NCI-H1417 (cell line): ENCODE data around the gene CLDN9.
"Not testable (repeated sequence)": the region's sequence is repeated elsewhere in the genome, so short reads cannot be mapped to it uniquely, and the experiment has no call there.

ENCODE experiments used
- DNase-seq, 3 experiments: peaks; one replicate each; lab custom pipeline; 2025; lab: John Stamatoyannopoulos, UW

The CLDN9 gene

GRCh38 chr16:3030222-3031212 is 17.8 kb downstream of the CLDN9 start:
- no peak for DNase-seq

- no peak for DNase-seq
Observed at GRCh38 chr16:3032624-3033023, 19.9 kb downstream of the CLDN9 start.

- no peak for DNase-seq
Observed at GRCh38 chr16:3035289-3035971, 22.7 kb downstream of the CLDN9 start.

- peak in 2 of 3 experiments; percentile 31 to 51 for DNase-seq
Observed at GRCh38 chr16:3035972-3036725, 23.4 kb downstream of the CLDN9 start.

- DNase-seq: peak in 2 of 3 experiments; percentile 31 to 51
Observed at GRCh38 chr16:3036726-3037315, 24.1 kb downstream of the CLDN9 start, which contains the start of gene BICDL2. Gene BICDL2, minus strand, starts transcription at chr16:3036944. Its CDS starts 1,448 bp downstream, at chr16:3035496.

GRCh38 chr16:3038256-3038655 is 25.5 kb downstream of the CLDN9 start:
- peak in 1 of 3 experiments; percentile 12 for DNase-seq

GRCh38 chr16:3038896-3039295 is 26.2 kb downstream of the CLDN9 start:
- DNase-seq: no peak

- no peak for DNase-seq
Observed at GRCh38 chr16:3042376-3042775, 29.7 kb downstream of the CLDN9 start.

- DNase-seq: no peak
Observed at GRCh38 chr16:3044708-3045107, 32.0 kb downstream of the CLDN9 start.

- DNase-seq: peak in 2 of 3 experiments; percentile 58 to 59
Observed at GRCh38 chr16:3045758-3046640, 33.3 kb downstream of the CLDN9 start, which contains the start of gene MMP25. Gene MMP25, plus strand, starts transcription at chr16:3046561. Its CDS starts 357 bp downstream, at chr16:3046918.

- no peak for DNase-seq
Observed at GRCh38 chr16:3046641-3047386, 34.1 kb downstream of the CLDN9 start.

- no peak for DNase-seq
Observed at GRCh38 chr16:3047387-3047720, 34.6 kb downstream of the CLDN9 start.

- DNase-seq: no peak
Observed at GRCh38 chr16:3049921-3050481, 37.3 kb downstream of the CLDN9 start.

GRCh38 chr16:3050487-3050886 is 37.8 kb downstream of the CLDN9 start:
- DNase-seq: no peak

- DNase-seq: peak in 1 of 3 experiments; percentile 4
Observed at GRCh38 chr16:3051009-3051408, 38.3 kb downstream of the CLDN9 start.

GRCh38 chr16:3051494-3051893 is 38.8 kb downstream of the CLDN9 start:
- no peak for DNase-seq

GRCh38 chr16:3052571-3053329 is 40.0 kb downstream of the CLDN9 start:
- DNase-seq: not testable (repeated sequence)

GRCh38 chr16:3053330-3053710 is 40.6 kb downstream of the CLDN9 start:
- not testable (repeated sequence) for DNase-seq
